G401 (cell line): ENCODE measurements around the gene EDC3. TPM values are rescaled to one million over a fixed set of nuclear protein-coding genes. Genes with fewer than 3 reads are reported as not detected.
"Not testable (repeated sequence)": the region's sequence is repeated elsewhere in the genome, so short reads cannot be mapped to it uniquely, and the experiment has no call there.

Source experiments
- DNase-seq: peaks from one replicate; pipeline ENCODE4 v3.0.0-alpha.2; 2015; ENCODE audit warnings: low spot score
- in situ Hi-C: cut with HindIII; loops from 2 replicates; pipeline ENCODE4 v1.10.0; 2016; ENCODE audit warnings: low sequenced_read_pairs, mixed read lengths
- total RNA-seq: library from RNA; depleted of rRNA; stranded (reverse); fragments of >200 nt; shearing (Covaris generic); gene quantifications from 2 replicates; pipeline ENCODE4 v1.2.3, GENCODE V29; 2014

Gene EDC3
- total RNA-seq, 1 experiment from 2014 or later, result 28.2 TPM

DNA sequence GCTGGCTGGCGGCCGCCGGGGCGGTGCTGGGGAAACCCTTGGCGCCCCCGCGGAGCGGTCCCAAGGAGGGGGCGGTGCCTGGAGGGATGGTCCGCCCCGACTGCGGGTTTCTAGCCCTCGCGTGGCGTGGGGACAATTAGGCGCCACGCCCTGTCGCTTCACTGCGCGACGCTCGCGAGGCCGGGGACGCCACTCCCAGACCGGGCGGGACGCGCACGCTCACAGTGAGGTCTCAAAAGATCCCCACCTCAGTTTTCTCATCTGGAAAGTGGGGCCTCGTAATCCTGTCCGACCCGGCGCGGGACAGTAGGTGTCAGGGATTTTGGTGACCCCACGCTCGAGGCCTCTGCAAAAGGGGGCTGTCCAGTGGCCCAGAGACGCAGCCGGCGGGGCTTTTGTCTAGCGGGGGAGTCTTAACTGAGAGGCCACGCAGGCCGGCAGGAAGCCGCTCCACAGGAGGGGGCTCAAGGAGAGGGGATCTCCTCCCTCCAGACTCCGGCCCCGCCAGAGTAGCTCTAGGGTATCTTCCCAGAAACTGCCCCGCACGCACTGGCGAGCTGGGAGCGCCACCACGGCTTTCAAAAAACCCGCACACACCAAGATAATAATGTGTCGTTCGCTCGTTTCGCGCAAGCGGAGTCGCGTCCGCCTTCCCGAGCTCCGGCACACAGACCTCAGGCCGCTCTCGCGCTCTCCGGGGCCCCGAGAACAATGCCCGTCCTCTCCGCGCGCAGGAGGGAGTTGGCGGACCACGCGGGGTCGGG is 80.9 kb downstream of the EDC3 start:
- DNase-seq, result no peak
- in situ Hi-C loops, result no loop called here

- in situ Hi-C loops, result no loop called here
- peak; percentile 89 for DNase-seq
These were observed 81.7 kb downstream of the EDC3 start for GRCh38 chr15:74613953-74614743.

DNA sequence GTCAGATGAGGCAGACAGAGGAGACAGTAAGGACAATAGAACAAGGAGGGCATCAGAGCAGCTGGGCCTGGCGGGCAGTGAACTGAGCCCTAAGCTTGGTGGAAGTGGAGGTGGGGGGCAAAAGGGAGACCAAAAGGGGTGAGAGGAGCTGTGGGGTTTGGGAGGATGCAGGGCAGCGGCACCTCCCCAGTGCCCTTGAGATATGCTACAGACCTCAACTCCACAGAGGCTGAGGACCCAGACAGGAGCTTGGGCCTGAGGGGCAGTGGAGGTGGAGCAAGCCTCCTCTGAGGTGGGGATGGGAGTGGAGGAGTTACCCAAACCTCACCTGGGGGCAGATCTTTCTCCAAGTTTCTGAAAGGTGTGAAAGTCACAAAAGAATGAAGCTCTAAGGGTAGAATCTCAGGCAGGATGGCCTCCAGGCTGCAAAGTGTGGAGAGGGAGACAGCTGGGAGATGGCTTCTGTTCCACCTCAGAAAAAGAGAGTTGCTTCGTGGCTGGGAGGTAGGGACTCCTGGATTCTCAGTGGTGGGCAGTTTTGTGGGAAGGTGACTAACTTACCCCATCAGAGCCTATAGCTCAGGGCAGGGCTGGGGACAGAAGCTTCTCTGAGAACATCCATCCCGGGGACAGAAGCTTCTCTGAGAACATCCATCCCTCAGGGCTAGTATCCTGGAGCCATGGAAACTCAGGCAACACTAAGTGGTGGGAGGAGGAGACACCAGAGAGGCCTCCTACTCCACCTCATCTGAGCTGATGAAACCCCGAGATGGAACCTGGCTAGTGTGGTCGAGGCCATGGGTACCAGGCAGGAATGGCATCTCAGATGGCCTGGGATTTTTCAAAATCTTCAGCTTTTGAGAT is 82.5 kb downstream of the EDC3 start:
- DNase-seq, result no peak

DNA sequence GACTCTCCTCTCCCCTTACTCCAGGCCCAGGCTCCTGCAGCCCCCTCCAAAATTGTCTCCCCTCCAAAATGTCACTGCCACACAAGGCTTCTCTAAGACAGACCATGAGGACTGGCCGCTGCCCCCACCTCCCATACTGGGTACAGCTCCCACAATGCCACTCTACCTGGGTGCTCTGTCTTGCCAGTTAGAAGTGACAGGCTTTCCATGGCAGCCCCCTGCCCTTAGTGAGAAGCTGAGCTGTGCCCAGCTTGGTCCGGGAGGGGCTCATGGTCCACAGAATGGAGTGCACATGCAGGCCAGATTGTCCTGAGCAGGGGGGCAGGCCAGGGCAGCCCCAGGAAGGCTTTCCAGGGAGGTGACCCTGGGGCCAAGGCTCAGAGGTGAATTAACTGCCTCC is 83.1 kb downstream of the EDC3 start:
- DNase-seq, result no peak
- in situ Hi-C loops, result no loop called here

More for the DNA sequence above, 82.5 kb downstream of the EDC3 start:
- in situ Hi-C loops, result no loop called here

DNA sequence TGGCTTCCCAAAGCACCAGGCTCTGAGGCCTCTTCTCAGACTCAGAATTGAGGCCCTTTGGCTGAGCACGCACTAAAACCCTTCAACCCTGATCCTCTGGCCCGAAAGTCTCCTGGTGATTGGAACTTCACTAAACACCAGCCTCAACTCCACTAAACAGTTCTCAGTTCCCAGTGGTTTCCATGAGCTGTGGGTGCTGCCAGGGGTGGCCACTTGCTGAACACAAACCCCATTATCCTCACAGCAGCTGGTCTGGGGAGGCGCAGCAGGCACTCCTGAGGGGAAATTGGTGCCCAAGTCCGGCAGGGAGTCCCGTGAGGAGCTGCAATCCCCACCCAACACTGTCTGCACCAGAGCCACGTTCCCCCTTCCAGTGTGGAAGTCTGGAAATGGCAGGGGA is 84.0 kb downstream of the EDC3 start:
- DNase-seq, result no peak
- in situ Hi-C loops, result no loop called here

GRCh38 chr15:74611341-74611740 is 84.5 kb downstream of the EDC3 start:
- in situ Hi-C loops, result no loop called here
- no peak for DNase-seq

- in situ Hi-C loops, result no loop called here
- DNase-seq, result no peak
These were observed 85.4 kb downstream of the EDC3 start for GRCh38 chr15:74610302-74610951.

- in situ Hi-C loops, result no loop called here
- DNase-seq, result no peak
These were observed 85.9 kb downstream of the EDC3 start for GRCh38 chr15:74609938-74610301.

- in situ Hi-C loops, result no loop called here
- DNase-seq, result no peak
These were observed 87.0 kb downstream of the EDC3 start for GRCh38 chr15:74608786-74609185.

DNA sequence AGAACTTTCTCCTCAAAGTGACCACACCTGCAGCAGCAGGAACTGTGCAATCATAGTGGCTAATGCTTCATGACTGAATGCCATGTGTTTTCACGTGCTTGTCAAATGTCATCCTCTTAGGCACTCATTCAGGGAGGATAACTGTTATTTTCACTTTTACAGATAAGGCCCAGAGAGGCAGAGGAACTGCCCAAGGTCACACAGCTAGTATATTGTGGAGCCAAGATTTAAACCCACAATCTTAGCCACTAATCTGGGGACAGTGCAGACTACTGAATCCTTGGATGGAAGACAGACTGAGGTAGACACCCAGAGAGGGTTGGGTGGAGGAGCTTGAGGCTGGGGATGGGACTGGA is 90.1 kb downstream of the EDC3 start:
- DNase-seq, result no peak
- in situ Hi-C loops, result no loop called here

DNA sequence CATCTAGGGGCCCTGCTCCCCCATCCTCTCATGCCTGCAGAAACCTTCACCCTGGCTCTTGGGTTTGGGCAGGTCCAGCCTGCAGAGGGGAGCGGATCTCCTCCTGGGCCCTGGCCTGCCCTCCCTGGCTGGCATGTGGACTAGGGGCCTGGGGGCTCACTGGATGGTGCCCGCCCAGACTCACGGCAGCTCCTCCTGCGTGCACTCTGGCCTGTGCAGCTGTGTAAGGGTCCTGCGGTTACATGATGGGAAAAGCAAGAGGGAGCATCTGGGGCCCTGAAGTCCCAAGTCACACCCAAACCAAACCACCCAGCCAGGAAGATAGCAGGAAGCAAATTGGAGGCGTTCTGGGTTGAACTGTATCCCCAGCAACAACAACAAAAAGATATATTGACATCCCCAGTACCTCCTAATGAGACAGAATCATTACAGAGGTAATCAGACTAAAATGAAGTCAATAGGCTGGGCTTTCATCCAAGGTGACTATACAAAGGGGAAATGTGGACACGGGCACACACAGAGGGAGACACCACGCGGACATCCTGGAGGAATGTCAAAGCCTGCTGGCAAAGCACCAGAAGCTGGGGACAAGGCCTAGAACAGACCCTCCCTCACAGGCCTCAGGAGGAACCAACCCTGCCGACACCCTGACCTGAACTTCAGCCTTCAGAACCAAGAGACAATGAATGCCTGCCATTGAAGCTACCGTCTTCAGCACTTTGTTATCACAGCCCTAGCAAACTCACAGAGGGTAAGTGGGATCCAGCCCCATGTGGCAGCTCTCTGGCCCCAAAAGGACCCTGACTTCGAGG is 90.6 kb downstream of the EDC3 start:
- in situ Hi-C loops, result no loop called here
- DNase-seq, result no peak

DNA sequence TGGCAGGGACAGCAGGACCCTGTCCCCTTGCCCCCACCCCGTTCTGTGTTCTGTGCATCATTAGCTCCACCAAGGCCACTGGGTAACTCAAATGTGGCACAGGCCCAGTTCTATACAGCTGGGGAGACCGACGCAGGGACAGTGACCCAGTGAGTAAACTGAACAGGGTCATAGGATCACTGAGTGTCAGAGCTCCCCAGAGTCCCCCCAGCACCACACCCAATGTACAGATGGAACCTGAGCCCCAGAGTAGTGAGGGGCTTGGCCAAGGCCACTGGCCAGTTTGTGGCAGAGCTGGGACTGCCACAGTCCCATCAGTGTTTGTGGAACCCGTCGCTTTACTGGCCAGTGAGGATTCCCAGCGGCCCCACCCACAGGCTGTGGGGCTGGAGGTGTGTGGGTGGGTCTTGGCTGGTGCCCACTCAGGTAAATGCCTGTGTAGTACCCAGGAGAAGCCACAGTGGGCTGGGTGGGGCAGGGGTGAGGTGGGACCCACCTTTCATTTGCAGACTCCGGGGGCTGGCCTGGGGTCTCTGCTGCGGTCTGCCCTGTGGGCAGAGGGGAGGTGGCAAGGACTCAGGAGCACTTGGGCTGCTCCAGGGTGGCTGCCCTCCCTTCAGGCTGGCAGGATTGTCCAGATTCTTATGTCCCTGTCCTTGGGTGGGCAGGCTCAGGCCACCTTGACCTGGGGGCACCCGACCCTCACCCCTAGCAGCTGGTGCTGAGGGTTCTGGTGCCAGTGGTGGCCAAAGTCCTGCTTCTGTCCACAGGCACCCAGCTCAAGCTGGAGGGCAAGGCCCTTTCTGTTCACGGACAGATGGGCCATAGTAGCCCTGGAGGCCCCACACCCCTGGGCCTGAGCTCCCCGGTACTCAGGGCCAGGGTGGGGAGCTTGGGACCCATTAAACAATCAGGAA is 91.8 kb downstream of the EDC3 start:
- DNase-seq, result no peak
- in situ Hi-C loops, result no loop called here

DNA sequence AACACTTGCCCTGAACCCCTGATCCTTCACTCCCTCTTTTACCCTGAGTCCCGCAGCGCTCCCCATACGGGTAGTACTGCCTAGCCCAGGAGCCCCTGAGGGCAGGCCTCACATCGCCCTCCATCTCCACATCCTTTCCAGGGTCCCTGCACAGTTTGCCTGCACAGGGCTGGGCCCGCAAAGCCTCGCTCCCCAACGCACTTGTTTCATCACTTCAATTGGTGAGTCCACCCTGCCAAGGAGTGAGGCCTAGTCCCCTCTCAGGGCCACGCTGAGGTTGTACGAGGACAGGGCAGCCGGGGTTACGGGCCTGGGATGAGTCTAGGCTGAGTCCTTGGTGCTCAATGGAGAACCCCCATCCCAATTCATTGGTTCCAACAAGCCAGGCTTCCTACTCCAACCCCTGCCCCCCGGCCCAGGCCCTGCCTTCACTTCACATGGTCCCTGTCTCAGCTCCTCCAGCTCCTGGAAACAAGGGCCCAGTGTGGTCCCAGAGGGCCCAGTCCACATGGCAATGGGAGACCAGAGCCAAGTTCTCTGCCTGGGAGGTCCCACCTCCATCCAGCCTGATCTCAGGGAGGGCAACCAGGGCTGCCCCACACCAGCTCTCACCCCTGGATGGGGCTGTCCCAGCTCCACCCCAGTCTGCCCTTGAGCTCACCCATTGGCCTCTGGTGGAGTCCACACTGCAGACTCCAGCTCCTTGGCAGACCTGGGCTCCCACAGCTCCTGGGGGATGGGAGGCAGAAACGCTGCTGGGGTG is 92.6 kb downstream of the EDC3 start:
- in situ Hi-C loops, result no loop called here
- DNase-seq, result no peak

- in situ Hi-C loops, result no loop called here
- DNase-seq, result no peak
These were observed 96.7 kb downstream of the EDC3 start for GRCh38 chr15:74599156-74599555.

- DNase-seq, result peak; percentile 91
- in situ Hi-C loops, result no loop called here
These were observed 97.5 kb downstream of the EDC3 start for GRCh38 chr15:74598126-74598842.

- DNase-seq, in situ Hi-C loops: not testable (repeated sequence)
These were observed 98.6 kb downstream of the EDC3 start for GRCh38 chr15:74597146-74597705.
